Activated gamma-delta T cell treated with anti-CD3 and anti-CD28 coated beads, Interleukin-2, amount 50 U/mL, for 16 hours (primary cell): ENCODE results near the gene SP9.

Experiments
- DNase-seq: peaks from one replicate; pipeline ENCODE4 v3.0.0-alpha.2; 2020; ENCODE audit warnings: low read depth

The SP9 gene

DNA sequence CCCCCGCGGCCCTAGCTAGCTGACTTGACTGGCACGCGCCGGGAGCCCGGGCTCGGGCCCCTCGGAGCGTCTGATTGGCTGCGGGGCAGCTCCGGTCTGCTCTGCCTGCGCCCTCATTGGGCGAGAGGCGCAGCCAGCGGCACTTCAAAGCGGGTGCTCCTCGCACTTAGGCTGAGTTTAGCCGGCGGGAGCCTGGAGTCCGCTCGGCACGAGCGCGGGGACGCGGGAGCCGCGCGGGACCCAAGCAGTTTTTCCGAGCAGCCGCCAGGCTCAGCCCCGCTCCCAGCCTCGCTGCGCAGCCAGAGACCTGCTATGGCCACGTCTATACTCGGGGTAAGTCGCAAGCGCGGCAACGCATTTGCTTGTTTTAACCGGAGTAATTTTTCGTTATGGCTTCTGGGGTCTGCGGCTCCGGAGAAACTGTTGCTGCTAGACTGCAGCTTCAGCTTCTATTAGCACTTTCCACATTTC lies at the start of gene SP9:
Gene SP9, plus strand, starts transcription at position 174 of the 471 bp plus-strand sequence. Its CDS starts 139 bp downstream, at position 313.
- DNase-seq, result no peak

DNA sequence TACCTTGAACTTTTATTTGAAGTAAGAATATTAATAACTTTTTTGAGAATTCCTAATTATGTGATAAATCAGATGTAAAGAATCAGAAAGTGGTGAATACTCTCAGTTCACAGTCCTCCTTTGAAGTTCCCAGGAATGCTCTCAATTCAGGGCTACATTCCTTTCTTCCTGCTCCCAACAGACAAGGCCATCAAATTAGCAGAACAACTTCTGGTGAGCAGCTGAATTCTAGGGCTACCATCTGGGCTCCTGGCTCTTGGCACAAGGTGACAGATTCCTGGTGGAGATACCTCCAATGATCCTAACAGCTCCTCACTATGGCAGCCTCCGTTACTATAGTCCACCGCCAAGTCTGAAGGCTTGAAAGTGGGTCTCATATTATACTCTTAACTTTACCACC lies 48.6 kb upstream of the SP9 start:
- DNase-seq, result no peak

DNA sequence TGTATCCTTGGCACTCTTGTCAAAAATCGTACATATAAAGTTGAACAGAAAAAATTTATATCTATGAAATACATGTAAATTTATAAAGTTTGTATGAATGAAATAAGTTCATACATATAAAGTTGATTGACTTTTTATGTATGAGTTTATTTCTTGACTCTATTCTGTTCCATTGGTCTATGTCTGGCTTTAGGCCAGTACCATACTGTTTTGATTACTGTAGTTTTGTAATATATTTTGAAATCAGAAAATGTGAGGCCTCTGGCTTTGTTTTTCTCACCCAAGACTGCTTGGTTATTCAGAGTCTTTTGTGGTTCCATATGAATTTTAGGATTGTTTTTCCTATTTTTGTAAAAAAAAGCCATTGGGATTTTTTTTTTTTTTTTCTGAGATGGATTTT lies 41.8 kb upstream of the SP9 start:
- DNase-seq, result no peak

DNA sequence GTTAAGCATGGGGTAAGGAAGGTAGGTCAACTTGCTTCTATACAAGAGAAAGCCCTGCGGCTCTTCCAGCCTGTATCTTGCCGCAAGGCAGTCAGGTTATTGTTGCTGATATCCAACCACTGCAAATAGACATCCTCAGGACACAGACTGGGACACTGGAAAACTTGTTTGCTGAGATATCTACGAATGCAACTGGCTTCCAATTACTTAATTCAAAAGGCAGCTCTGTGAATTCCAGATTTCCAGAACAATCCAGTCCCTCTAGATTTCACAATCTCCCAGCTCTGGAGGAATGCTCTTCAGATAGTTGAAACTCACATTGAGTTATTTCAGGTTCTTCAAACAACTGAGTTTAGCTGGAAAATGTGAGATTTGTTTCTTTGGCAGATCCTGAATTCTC lies 34.6 kb upstream of the SP9 start:
- no peak for DNase-seq

DNA sequence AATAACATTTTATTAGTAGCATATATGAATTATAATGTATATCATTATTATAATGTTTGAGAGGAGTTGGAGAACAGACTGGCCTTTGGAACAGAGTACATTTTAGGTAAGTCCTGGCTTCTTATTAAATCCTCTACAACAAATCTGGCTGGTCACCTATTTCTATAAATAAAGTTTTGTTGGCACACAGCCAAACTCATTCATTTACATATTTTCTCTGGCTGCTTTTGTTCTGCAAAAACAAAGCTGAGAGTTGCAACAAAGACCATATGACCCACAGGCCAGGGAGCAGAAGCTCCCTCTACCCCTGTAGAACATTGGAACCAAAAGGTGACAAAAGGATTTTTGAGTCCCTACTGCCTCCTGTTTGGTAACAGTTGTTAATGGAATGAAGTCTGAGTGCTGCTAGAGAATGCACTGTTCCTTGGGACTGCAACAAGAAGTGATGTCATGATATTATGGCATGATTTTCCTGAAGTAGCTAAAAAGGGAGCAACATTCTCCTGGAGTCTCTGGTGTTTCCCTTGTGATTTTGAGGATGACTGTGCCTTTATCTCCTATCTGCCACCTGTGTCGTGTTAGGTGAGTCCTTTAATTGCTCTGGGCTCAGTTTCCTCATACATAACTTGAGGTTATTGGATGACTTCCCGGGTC lies 22.0 kb upstream of the SP9 start:
- DNase-seq, result no peak

DNA sequence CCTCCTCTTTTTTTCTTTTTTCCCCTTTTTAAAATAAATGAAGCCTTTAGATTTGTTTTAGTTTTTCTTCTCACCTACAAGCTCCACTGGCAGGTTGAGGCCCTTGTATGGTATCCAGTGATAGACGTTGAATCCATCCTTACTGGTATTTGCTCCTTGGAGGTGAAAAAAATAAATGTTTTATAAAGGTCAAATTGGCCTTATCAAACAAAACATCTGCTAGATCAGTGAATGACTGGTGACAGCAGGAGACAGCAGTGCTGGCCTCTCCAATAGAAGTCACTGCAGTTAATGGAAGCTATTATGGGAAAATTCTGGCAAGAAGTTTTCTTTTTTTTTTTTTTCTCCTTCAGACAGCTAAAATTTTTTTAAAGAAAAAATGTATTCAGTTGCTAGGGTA lies 12.6 kb upstream of the SP9 start:
- DNase-seq, result no peak

DNA sequence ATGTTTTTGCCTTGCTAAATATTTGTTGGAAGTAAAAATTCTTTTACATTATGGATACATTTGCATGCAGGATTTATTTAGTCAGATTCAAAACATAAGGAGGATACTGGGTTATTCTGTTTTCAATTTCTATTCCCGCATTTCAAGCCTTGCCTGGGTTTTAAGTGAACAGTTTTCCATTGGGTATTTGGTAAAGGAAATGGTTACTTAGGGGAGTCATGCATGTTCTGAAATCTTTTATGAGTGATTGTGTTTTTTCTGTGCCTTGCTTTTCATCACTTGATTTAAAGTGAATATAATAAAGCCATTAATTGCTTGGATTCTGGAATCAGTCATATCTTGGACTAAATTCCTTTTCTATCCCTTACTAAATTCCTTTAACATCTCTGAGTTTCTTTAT lies 12.0 kb upstream of the SP9 start:
- no peak for DNase-seq

DNA sequence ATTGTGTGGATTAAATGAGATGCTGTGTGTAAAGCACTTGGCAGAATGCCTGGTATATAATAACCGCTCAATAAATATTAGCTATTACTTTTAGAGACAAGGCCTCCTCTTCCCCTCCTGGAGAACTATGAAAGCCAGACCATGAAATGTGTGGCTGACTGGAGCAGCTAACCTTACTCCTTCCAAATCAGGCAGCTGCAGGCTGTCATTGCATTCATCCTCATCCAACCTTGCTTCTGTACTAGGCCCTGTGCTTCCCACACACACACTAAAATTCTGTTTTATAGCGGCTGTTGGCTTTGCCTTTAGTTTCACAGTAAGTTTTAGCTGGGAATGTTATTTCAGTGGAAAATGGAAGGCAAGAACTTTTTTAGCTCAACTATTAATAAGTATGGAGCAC lies 10.2 kb upstream of the SP9 start:
- DNase-seq, result no peak

DNA sequence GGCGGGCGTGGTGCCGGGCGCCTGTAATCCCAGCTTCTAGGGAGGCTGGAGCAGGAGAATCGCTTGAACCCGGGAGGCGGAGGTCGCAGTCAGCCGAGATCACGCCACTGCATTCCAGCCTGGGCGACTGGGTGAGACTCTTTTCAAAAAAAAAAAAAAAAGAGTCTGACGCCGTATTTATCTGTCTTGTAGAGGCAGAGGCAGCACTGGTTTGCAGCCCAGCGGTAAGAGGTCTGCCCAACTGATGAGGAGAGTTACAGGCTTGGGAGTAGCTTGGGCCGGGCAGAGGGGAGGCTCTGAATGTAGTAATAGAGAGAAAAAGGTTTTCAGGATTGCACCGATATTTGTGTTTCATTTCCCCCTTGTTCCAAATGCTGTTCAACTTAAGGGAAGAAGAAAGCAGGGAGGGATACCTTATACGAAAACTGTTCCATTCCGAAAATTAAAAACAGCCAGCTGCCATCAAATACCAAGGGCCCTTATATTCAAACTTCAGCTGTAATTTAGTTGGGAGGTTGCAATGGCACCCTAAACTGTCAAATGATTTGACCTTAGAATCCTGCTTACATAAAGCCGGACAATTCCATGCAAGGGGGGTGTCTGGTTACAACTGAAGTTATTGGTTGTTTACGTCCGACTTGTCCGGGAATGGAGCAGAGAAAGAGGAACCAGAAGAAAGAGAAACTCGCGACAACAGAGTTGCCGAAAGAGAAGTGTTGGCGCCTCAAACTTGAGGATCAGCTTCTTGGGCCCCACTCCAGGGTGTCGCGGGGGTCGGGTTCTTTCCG lies 9.2 kb upstream of the SP9 start:
- DNase-seq, result no peak

DNA sequence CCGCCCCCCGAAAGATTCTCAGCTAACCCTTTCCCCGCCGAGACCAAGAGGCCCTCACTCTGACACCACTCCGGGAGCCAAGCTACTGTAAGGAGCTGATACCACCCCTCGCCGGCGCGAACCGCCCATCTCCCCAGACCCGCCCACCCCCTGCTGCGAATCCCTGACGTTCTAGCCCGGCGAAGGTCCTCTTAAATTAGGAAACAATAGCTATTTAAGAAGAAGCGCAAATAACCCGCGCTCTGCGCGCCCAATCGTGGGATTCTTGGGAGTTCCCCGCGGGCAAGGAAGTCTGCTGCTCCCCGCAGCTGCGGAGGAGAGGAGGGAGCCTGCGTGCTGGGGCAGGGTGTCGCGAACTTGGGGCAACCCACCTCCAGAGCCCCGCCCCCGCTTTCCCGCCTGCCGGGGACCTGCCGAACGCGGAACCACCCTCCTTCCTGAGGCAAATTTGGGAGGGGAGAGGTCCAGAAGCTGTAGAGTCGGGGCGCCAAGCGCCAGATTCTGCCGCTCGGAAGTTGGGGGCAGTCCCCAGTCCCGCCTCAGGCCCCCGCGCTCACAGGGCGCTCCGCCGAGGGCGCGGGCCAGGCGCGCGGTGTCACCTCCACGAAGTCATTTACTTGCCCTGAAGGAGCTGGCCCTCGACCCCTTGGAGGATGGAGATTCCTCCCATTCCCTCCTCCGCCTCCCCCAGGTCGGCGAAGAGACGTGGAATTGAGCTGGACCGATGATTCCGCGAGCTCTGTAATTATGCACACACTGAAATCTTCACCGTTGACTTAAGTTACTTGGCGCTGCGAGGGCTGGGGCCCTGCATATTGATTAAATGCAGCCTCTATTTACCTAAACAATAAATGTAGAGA lies 8.4 kb upstream of the SP9 start:
- no peak for DNase-seq

DNA sequence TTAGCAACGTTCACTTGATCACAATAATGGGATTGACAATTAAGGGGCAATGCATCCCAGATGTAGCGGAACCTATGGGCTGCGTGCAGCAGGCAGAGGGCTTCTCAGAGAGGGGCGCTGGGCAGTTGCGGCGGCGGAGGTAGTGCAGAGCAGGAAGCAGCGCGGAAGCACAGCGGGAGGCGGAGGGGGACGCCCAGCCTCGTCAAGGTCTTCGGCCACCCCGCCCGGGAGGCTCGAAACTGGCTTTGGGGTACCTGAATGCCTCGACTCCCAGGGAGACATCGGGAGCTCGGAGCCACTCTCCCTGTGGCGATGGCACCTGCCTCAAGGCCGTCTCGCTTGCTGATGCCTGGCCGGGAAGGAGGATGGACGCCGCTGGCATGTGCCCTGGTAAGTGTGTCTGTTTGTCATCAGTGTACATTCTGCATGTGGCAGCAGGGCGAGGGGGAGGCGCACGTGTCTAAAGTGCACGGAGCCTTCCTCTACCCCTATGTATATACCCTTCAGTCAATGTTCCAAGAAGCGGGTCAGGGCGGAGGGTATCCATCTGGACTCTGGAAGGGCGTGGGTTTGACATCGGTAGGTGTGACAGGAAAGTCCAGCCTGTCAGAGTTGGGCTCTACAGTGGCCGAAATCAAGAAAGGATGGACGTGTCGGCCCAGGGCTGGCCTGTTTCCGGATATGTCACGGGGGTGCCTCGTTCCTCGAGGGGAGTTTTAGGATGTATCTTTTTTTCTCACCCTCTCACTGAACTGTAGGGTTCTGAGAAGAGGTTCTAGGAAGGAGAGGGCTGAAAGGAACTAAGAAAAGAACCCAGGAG lies 7.5 kb upstream of the SP9 start:
- no peak for DNase-seq

DNA sequence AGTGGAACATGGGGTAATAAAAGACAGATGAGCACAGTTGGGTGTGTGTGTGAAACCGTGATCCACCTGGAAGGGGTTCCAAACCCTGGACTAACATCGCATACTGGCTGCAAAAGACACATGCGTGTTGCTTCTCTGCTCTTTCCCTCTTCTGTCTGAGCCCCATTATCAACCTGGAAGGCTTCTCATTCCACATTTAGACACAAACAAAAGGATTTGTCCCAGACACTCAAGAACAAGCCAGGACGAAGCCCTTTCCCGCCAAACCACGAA lies 7.0 kb upstream of the SP9 start:
- DNase-seq, result no peak

DNA sequence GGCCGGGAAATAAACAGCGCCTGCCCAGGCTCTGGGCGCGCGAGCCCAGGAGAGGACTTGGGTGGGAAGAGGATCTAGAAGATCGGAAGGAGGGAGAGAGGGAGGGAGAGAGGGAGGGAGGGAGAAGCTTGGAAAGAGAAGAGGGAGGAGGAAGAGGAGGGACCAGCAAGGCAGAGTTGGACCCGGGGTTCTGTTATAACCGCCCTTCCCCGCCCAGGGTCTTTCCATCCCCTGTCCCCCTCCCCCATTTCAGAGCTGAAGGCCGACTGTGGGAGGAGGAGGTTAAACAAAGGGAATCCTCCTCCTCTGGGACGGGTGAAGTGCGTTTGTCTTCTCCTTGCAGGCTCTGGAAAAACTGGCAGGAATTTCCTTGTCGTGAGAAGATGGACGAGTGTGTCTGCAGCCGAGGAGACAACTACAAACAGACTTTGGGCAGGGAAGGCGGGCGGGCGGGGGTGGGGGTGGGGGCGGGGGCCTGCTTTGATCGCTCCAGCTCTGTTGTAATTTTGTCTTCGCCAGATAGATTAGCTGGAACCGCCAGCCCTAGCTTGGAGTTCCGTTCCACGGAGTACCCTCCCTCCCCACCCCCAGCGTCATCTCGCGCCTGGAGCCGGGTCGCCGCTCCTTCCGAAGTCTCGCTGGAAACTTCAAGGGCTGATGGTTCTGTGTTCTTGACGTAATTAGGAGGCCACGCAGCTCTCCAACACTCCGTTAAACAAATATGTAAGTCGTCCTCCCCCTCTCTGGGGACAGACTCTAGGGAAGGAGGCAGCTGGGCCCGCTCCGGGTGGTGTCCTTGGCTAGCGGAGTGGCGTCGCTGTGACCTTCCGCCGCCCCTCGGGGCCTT lies 6.4 kb upstream of the SP9 start:
- no peak for DNase-seq

DNA sequence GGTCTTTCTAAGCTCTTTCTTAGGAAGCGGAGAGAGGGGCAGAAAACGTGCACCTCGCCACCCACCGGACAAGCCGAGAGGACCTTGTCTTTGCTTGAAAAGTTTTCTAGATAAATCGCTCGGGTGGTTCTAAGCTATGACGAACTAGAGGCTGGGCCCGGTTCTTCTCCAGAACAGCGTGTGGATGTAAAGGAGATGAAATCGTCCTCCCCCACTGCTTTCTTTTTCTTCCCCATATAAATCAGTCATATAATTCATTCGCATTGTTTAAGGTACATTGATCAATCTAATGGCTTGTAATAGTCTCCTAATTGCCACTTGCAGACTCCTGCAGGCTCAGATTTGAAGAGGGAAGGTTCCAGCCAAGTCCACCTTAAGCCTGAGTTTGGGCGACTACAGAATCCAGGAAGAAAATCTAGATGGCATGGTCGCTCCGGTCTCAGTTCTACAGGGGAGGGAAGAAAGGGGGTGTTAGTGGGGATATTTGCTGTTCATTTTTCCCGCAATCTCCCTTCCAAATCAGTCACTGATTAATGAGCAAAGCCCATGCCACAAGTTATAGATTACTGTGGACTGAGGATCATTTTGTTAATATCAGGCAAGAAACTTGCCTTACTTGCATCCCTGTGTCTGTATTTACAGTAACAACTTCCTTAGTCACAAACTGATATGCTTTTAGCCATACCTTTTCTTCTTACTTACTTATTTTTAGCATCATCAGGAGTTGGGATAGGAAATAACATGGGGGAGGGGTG lies 5.6 kb upstream of the SP9 start:
- DNase-seq, result no peak

DNA sequence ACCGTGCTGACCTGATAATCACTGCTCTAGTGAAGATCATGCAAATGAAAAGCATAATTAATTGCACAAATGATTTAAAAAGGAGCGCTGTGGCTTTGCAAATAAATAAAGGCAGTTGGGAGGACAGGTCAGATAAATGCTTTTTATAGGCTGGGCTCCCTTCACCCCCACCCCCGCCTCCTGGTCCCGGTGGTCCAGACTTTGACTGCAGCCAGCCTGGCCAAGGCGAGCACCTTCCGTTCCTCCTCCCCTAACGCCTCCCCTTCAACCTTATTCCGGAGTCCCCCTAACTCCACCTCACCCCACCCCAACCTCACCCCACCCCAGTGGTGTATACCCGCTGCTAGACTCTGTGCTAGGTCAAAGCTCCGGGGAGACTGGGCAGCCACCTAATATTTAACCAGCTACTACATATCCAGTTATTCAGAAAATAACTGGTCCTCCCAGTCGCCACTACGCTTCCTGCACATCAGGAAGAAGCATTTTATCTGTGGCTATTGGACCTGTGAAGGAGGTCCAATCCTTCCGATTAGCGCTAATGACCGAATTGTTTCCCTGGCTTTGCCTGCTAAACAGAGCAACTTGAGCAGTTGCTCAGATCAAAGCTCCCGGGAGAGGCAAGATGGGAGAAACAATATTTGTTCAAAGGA lies 3.7 kb upstream of the SP9 start:
- DNase-seq, result no peak

DNA sequence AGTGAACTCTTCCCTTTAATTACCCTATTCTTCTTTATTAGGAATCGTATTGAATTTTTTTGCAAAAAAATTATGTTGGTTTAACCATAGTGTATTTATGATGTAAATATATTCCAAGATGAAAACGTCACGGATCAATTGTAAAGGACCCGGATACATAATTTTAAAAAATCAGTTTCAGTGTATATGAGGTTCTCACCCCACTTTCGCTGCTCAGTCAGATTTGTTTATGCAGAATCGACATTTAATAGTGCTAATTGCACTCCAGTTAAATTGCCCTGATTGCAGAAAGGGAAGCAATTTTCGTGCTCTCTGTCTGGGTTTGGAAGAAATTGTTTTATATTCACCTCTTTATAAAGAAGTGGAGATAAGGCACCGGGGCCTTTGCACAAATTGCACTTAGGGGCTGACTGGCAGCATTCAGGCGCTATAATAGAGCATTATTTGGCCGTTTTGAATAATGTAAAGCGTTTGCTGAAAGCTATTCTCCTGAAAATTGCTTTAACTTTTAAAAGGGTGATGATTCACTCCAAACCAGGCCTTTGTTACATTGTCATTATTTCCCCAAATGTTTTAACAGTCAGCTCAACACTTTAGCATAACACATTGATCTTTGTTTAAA lies 3.0 kb upstream of the SP9 start:
- DNase-seq, result no peak

DNA sequence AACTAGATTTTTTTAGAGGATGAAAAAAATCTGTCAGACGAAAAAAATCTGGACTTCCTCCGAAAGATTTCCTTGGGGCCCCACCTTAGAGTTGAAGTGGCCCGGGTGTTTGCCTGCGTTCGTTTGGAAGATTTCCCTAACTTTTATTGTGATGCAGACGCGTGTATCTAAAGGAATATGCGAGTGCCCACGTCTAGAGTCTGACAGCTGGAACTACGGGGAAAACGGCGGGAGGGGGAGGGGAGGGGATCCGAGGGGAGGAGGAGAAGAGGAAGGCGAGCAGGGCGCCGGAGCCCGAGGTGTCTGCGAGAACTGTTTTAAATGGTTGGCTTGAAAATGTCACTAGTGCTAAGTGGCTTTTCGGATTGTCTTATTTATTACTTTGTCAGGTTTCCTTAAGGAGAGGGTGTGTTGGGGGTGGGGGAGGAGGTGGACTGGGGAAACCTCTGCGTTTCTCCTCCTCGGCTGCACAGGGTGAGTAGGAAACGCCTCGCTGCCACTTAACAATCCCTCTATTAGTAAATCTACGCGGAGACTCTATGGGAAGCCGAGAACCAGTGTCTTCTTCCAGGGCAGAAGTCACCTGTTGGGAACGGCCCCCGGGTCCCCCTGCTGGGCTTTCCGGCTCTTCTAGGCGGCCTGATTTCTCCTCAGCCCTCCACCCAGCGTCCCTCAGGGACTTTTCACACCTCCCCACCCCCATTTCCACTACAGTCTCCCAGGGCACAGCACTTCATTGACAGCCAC lies 2.4 kb upstream of the SP9 start:
- no peak for DNase-seq

DNA sequence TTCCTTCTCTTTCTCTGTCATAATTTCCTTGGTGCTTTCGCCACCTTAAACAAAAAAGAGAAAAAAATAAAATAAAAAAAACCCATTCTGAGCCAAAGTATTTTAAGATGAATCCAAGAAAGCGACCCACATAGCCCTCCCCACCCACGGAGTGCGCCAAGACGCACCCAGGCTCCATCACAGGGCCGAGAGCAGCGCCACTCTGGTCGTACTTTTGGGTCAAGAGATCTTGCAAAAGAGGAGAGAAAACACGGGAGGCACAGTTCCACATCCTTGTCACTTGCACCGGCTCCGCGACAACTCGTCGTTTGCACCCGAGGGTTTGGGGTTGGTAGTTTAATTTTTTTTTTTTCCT lies 1.8 kb upstream of the SP9 start:
- DNase-seq, result no peak
